GM21515 (cell line): Measurements from ENCODE around the gene COMMD10.

Experiments used
- ATAC-seq: cut with Tn5 transposase; IDR thresholded peaks from one replicate; pipeline ENCODE4 v1.9.1; 2021; ENCODE audit not compliant: unreplicated experiment

The COMMD10 gene

DNA sequence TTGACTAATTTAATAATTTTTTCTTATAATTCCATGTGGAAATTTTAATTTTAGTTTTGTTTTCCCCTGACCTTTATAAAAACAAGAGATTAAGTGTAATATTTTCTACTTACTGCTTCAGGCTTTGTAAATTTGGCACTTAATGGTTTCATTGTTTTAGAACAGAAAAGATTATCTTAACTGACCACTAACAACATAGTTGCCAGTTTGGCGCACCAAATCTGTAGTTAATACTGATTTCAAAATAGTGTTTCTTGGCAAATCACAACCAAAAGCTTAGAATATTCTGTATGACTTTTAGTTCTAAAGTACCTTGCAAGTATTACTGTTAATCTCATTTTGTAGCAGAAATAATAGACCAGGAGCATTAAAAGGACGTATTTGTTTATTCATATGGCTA lies 124.3 kb downstream of the COMMD10 start:
- ATAC-seq, result no peak

DNA sequence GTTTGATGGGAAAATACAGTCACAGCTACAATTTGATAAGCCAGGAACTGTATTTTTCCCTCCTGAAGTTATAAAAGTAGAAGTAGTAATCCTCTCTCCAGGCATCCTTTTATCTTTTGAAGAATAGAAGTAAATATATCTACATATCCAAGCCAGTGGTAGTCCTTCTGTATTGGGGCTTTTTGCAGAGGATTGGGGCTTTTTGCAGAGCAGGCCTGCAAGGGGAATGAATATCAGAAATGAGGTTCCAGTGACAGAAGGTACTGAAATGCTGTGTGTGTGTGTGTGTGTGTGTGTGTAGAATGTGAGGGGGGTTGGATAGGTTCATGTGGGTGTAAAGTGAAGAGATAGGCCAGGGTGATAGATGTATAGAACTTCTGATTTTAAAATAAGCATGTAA lies 127.4 kb downstream of the COMMD10 start:
- ATAC-seq, result no peak

DNA sequence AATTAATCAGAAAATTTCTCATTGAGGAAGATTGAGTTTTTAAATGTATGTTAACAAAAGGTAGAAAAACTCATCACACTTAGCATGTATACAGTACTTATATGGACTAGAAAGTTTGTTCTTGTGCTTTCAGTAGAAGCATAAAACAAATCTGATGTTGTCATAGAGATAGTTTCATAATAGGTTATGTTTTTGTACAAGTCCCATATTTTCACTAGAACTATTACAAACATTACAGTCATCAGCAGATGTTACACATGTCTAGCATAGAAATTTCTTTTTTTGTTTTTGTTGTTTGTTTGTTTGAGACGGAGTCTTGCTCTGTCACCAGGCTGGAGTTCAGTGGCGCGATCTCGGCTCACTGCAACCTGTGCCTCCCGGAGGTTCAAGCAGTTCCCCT lies 131.4 kb downstream of the COMMD10 start:
- ATAC-seq, result no peak

DNA sequence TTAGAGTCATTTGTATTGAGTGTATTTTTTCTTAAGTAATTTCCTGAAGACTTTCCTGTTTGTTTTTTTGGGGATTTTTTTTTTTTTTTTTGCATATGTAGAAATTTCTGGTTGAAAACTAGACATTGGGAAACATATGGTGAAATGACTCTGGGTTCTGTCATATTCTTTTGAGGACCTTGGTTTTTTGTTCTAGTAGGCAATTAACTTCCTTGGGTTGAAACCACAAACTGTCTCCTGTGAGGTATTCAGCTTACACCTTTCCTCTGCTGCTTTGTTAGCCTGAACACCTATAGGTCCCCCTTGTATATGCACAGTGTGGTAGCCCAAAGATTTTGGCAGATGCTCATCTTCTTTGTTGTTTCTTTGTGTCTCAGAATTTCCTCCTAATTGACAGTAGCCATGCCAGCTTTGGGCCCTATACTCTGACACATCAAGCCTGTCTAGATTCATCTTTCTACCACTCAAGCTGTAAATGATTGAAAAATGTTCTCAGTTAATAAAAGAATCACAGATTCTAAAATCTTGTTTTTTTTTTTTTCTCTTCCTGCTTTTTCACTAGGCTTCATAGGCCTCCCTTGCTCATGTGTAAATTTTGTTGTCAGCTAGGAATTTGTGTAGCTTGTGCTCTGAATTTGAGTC lies 140.6 kb downstream of the COMMD10 start:
- ATAC-seq, result no peak

DNA sequence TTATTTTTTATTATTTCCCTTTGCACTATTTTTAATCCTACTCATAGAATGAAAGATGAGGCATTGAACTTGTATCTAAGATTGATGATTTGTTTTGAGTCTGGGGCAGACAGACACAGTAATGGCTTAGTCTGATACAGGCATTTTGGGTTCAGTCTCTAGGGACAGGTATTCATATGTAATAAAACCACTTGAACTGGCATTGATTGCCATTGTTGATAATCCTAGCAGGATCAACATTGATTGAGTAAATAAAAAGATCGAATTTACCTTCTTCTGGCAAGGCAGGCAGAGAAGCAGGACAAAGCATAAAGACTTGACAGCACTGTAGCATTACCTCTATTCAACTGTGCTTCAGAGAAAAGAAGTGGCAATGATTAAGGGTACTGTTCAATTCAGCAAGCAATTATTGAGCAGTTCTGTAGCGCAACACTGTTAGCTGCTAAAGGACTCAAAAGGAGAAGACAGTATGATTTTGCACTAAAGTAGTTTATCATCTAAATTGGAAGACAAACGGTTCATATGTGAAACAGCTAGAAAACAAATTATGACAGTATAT lies 144.4 kb downstream of the COMMD10 start:
- ATAC-seq, result no peak

DNA sequence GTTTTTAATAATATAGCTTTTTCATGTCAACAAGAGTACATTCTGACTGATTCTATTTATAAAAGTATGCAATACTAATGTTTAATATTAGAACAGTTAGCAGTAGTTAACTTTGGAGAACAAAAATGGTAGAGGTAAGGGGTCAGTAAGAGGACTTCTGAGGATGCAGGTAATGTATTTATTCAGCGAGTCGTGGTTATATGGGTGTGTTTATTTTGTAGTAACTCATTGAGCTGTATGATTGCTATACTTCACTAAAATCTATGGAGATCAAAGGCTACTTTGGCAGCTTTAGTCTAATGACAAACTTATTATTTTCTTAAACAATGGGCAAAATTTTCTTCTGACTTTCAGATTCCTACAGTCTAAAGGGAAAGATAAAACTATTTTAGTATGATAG lies 146.5 kb downstream of the COMMD10 start:
- ATAC-seq, result no peak

DNA sequence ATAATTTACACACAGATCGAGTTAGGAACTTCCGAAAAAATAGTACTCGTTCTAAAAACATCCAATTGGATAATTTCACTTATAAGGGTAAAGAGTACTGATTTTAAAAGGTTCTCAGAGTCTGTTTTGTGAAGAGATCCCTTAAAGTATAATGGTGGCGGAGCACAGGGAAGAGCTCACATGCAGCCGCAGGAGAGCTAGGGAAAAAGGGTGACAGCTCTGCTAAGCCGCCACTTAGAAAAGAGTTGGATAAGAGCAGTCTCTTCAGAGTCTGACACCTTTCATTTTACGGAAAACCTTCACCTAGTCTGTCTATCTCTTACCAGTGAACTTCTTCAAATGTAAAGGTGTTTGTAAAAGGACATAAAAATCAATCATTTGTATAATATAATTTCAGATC lies 149.9 kb downstream of the COMMD10 start:
- ATAC-seq, result no peak

DNA sequence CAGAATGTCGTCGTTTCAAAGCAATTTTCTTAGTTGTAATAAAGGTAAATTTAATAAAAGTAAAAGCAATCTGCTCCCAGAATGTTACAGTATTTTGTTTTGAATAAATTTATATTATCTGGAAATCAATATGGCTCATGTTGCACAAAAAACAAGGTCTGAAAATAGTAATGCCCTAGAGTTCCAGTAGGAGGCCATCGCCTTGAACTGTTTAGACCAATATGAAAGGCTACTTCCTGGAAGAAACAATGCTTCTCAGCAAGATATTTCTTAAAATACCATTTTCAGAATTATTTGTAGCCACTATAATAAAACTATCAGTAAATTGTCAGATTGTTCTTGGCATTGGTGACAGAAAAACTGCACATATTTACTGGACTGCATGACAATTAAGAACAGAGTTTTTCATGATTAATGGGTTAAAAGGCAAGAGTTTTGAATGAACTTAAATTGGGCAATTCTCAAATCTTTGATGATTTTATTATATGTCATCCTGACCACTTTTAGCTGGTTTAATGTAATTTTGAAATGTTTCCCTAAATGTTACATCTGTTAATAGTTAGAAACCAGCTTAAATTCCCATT lies 153.2 kb downstream of the COMMD10 start:
- no peak for ATAC-seq

DNA sequence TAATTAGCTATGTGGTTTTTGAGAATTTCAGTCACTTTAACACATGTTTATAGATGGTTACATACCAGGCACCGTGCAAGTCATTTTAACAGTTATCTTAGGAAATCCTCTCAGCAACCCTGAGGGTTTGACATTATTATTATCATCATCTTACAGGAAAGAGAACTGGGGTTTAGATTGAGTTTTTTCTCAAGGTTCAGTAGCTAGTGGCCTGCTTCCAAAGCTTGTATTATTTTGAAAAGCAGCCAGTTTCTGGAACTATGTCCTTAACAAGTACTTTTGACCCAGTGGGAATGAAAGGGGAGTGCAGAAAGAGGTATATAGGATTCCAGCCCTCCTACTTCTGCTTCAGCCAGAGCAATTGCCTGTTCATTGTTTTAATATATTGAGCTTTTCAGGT lies 157.5 kb downstream of the COMMD10 start:
- no peak for ATAC-seq

DNA sequence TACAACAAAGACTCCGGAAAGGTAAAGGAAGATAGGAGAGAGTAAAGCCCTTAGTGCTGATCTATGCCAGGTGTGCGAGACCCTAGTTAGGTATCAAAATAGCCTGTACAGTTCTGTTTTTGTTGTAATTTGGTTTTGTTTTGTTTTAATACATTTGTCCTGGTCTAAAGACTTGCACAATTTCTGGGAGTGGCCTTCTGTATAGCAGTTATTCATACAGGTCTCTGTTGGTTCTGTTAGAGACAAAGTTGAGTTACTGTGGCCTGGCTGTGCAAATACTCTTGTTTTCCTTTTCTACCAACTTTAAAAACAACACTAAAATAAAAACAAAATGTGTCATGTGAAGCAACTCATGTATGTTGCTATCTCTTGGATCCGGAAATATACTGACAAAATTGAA lies 163.6 kb downstream of the COMMD10 start:
- ATAC-seq, result no peak

DNA sequence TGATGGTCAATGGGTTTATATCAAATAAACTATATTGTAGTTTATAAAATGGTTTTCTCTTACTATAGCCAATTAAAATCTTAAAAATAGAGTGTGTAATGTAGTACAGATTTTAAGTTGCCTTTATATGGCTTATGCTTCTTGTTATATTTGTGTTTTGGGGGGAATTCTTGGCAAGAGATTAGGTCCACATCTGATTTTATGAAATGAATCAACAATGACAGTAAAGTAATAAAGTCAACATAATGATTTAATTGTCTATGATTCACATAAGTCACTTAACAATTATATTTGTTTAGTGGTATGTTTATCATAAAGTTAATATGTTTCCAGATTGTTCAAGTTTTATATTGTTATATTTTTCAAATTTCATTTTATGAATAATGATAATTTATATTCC lies 164.8 kb downstream of the COMMD10 start:
- ATAC-seq, result no peak

DNA sequence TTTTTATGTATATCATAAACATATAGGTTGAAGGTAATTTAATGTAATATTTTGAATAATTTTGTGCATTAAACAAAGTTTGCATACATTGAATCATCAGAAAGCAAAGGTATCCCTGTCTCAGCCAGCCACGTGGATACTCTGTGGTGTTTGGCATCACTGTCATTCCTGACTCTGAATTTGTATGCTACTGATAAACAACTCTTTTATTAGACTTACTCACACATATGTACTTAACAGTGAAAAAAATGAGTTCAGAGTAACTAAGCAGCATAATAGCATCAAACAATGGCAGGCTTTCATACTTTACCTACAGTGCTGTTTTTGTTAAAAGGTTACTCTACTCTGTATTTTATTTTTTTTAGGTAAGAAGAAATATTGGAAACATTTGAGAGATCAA lies 171.9 kb downstream of the COMMD10 start:
- ATAC-seq, result no peak

DNA sequence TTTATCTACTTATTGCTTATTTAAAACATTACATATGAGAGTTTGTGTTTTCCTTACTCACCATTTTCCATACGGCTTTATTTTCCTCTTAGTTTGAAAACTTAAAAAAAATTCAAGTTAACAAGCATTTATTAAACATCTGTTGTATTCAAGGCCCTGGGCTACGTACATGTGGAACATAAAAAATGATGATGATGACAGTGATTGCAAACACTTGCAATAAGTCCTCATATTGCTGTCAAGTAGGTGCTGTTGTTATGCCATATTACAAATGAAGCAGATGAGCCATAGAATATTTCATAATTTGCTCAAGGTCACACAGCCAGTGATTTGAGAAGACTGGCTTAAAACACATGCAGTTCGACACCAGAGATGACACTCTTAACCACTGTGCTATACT lies 180.6 kb downstream of the COMMD10 start:
- no peak for ATAC-seq

DNA sequence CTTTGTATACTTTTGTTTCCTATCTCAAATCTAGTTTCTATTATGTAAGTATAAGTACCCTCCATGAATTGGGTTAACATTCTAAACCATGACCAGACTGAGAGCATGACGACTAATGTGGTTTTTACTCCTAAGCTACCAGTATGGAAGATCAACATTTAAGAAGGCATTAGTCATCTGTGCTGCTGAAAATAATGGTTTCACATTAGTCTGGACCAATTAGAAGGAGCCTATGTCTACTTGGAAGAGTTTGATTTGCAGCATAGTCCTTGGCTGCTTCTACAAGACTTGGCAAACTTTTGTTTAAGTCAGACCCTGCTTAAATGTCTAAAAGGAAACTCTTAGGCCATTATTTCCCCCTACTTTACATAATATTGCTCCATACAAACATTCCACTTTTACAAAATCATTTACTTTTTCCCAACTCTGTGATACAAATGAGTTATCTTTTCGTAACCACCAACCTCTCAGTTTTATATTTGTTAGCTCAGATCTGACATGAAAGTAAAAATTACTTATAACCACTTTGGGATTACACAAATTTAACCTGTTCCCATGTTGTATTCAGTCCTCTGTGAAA lies 186.7 kb downstream of the COMMD10 start:
- ATAC-seq, result no peak

DNA sequence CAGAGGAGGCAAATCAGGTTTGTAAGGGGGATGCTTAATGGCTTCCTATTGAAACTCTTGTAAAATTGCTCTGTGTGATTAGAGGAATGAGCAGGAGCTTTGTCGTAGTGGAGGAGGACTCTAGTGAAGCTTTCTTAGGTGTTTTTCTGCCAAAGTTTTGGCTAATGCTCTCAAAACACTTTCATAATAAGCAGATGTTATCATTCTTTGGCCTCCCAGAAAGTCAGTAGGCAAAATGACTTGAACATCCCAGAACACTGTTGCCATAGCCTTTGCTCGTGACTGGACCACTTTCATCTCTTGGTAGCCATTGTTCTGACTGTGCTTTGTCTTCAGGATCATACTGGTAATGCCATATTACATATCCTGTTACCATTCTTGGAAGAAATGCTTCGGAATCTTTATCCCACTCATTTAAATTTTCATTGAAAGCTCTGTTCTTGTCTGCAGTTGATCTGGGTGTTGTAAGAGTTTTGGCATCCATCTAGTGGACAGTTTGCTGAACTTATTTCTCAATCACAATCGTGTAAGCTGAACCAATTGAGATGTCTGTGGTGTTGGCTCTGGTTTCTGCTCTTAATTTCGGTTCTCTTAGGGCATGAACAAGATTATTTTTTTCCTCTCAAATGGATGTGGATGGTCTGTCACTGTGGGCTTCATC lies 187.6 kb downstream of the COMMD10 start:
- ATAC-seq, result no peak

DNA sequence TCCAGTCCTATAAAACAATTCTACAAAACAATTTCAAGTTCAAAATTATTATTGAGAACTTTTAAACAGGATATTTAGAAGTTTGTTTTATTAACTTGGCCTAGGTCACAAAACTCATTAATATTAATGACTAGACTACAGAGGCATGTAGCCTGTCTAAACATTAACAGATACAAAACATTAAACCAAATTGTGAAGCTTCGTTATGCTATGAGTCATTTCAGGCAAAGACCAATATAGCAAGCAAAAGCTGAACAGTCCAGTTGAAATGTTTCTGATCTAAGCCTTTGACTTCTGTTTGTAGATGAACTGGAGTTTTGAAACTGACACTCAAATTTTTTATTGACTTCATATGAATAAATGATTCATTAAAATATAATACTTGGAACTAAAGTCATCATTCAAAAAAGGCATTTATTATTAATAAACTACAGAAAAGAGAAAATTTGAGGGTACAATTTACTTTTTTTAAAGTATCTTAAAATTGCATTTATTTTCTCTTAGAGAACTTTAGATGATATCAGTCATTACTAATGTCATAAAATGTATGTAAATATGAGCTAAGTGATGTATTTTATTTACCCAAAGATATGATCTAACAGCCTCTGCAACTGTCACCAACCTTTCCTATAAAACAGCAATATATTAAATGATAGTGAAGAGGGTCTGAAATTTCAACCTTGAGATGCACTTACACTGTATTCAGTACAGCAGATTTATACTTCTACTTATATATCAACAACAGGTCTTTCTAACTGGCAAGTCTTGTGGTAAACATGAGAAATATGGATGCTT lies 188.8 kb downstream of the COMMD10 start:
- peak; percentile 93 for ATAC-seq

DNA sequence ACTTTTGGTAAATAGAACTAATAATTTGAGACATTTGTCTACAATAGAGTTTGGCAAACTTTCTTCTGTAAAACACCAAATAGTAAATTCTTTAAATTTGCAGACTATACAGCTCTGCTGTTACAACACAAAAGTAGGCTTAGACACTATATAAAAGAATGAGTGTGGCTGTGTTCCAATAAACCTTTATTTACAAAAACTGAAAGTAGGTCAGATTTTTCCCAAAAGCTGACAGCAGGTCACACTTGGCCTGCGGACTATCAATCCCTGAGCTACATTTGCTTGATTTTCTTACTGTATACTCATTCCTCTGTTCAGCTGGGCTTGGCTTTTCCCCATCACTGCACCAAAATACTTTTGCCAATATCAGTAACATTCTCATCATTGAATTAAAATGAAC lies 189.4 kb downstream of the COMMD10 start:
- no peak for ATAC-seq

DNA sequence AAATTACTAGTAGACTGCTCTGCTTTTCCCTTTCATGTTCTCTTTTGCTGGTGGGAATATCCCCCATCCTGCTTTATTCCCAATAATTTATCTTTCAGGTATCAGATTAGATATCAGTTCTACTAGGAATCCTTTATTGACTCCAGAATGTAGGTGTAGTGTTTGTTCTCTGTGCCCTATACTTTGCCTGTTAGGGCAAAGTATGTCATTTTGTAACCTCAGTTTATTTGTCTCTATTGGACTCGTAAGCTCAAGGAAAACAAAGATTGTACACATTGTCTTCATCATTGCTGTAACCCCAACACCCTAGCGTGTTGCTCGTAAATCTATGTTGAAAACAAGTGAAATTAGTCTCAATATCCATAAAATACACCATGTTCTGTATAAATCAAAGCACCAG lies 190.5 kb downstream of the COMMD10 start:
- ATAC-seq, result no peak

DNA sequence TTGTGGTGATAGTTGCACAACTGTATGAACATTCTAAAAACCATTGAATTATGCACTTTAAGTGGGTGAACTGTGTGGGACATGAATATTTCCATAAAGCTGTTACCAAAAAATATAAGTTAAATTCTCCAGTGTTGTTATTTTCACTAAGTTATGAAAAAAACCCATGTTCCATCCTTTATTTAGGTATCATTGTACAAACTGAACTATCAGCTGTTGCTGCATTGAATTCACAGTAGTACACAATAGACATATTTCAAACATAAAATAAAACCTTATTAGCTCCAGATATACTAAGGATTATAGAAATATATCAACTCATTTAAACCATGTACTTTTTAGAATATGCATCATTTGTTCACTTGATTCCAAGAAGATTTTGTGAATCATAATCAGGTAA lies 192.1 kb downstream of the COMMD10 start:
- no peak for ATAC-seq

DNA sequence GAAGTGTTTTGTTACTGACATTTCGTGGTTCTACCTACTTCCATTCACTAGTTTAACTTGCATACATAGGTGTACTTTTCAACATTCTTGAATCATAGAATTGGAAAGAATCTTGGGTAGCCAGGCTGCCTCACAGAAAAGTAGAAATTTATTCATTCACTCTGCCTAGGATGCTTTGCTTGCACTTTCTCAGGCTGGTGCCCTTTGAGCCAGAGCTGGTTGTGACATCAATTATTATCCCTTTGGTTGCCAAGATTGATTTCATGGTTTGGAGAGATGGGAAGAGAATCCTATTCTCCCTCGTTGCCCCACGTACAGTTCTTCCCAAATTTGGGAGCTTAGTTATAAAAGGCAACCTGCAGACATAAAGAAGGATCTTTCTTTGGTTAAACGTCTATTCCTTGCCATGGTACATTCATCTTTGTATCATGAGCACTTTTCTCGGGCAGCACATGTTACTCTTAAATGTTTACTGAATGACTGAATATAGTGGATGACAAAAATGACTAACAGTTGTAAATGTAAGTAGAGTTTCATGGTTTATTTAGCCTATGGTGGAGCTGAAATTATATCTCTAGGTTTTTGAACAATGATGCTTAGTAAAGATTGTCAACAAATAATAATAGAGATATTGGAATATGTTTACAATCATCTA lies 195.5 kb downstream of the COMMD10 start:
- ATAC-seq, result no peak

DNA sequence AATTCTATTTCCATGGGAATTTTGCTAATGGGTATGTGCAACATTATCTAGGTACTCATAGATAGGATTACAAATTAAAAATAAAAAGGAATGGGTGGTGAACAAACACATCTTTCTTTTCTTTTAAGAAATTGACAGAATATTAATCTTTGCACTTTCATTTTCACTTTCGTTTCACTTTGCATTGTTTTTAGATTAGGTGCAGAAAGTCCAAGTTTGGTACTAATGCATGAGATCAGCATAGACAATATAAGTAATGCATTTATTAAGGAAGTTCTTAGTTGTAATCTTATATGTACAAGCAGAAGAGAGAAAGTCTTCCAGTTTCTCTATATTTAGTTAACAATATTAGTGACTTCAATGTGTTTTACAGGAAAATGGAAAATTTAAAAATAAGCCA lies 196.5 kb downstream of the COMMD10 start:
- no peak for ATAC-seq
